Measurements from ENCODE around the gene TSR3. TPM values are rescaled to one million over a fixed set of nuclear protein-coding genes. Genes with fewer than 3 reads are reported as not detected.

Gene TSR3
- total and polyA plus RNA-seq, 11 donors: 46.3 to 108 (median 60.0) TPM

DNA sequence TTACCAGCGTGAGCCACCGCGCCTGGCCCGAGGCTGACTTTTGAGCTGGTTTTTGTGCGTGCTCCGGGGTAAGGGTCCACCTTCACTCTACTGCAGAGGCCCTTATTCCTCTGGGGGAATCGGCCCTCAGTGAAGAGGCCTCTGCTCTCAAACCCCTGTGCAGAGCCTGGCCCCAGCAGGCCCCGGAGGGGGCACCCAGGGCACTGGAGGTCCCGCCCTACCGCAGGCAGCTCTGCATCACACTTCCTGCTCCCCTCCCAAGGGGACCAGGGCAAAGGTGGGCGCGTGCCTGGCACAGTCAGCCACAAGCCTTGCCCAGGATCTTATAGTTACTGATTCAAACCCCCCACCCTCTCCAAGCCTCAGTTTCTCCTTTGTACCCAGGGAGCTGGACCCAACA, 45.9 kb downstream of the TSR3 start:
- H3K27ac ChIP-seq: no peak overlapping the region
- no peaks in the 10 kb centered on the region for H3K36me3 ChIP-seq
- no peak for TF ChIP-seq CTCF (IDR thresholded peaks at IDR 0.05)
- TF ChIP-seq POLR2A (IDR thresholded peaks at IDR 0.05): no peak
- no peak overlapping the region for H3K4me3 ChIP-seq
- intact Hi-C loops (cut with DNase I): loop anchor here in 5 of 10 donors (5.0 to 10.0 kb wide), 5 partner anchors 41 to 109 kb away; partner anchors contain the start of genes UNKL (in 3 of the 5), GNPTG (in 1 of the 5) and TSR3 (in 1 of the 5)
- peaks cover under 1 to 21% (median 9%) of the 10 kb centered on the region in 12 donors for H3K4me1 ChIP-seq
- 73 to 88% (median 82%) methylated on average over 11 to 12 of the region's 12 CpGs for WGBS, 4 donors
- no peak for DNase-seq
- no peaks in the 10 kb centered on the region for H3K9me3 ChIP-seq
- no peak for ATAC-seq
- H3K27me3 ChIP-seq: peaks cover 0 to 10% (median 3%) of the 10 kb centered on the region in 9 donors

DNA sequence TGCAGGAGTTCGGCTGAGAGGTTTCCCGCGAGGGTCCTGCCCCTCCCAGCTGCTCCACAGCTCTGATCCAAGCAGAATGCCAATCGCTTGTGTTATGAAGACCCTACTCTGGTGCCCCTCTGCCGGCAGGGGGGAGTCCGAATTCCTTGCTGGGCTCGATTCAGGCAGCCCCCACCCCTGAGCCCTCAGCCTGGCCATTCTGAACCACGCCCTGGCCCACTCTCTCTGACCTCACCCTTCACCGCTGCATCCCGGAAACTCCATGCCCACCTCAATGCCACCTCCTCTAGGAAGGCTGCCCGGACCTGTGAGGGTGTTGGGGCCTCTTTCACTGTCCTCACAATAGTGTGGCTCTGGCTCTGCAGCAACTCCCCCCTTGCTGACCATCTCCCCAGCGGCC, 50.1 kb downstream of the TSR3 start:
- Histone ChIP-seq H3K9me3 (no peaks in the 10 kb centered on the region), H3K4me3 (no peak overlapping the region), H3K27me3 (peaks cover 0 to 31% (median 12%) of the 10 kb centered on the region in 9 donors), H3K36me3 (no peaks in the 10 kb centered on the region), H3K4me1 (peaks cover 0 to 19% (median 7%) of the 10 kb centered on the region in 12 donors), H3K27ac (no peak overlapping the region)
- intact Hi-C loops (cut with DNase I): loop anchor here in 3 of 10 donors (10.0 kb wide), 2 partner anchors 103 to 113 kb away; partner anchors contain the start of gene UNKL (in 2 of the 3)
- DNase-seq (no peak), ATAC-seq (no peak)
- 74 to 87% (median 78%) methylated on average over 12 of the region's 12 CpGs for WGBS, 4 donors
- TF ChIP-seq POLR2A (IDR thresholded peaks at IDR 0.05): no peak
- no peak for TF ChIP-seq CTCF (IDR thresholded peaks at IDR 0.05)

- H3K4me3 ChIP-seq: peak overlapping the region in 4 of 12 donors; percentile 12 to 26 (median 18)
- 8 to 16% (median 12%) methylated on average over 21 to 42 of the region's 42 CpGs for WGBS, 4 donors
- no peaks in the 10 kb centered on the region for H3K36me3 ChIP-seq
- peak; percentile 65 to 92 (median 82) for TF ChIP-seq CTCF (IDR thresholded peaks at IDR 0.05)
- no peak for TF ChIP-seq POLR2A (IDR thresholded peaks at IDR 0.05)
- peaks cover 0 to 33% (median 16%) of the 10 kb centered on the region in 9 donors for H3K27me3 ChIP-seq
- H3K4me1 ChIP-seq: peaks cover 0 to 19% (median 7%) of the 10 kb centered on the region in 12 donors
- intact Hi-C loops (cut with DNase I): loop anchor here in 3 of 10 donors (10.0 kb wide), 2 partner anchors 104 to 114 kb away; partner anchors contain the start of gene UNKL (in 2 of the 3)
- ATAC-seq (peak in 3 of 4 donors; percentile 72 to 80 (median 79)), DNase-seq (peak; percentile 63 to 88 (median 68))
- H3K9me3 ChIP-seq: no peaks in the 10 kb centered on the region
- no peak overlapping the region for H3K27ac ChIP-seq
Measured at GRCh38 chr16:1300664-1301476, 50.8 kb downstream of the TSR3 start.

- intact Hi-C loops (cut with DNase I): loop anchor here in 3 of 10 donors (10.0 kb wide), 2 partner anchors 105 to 115 kb away; partner anchors contain the start of gene UNKL (in 2 of the 3)
- ATAC-seq: no peak
- 77 to 85% (median 81%) methylated on average over 12 of the region's 12 CpGs for WGBS, 4 donors
- Histone ChIP-seq H3K9me3 (no peaks in the 10 kb centered on the region), H3K27ac (no peak overlapping the region), H3K27me3 (peaks cover 0 to 34% (median 16%) of the 10 kb centered on the region in 9 donors), H3K4me1 (peaks cover 0 to 17% (median 7%) of the 10 kb centered on the region in 12 donors), H3K4me3 (no peak overlapping the region), H3K36me3 (no peaks in the 10 kb centered on the region)
- no peak for DNase-seq
- TF ChIP-seq POLR2A (IDR thresholded peaks at IDR 0.05) (no peak), CTCF (IDR thresholded peaks at IDR 0.05) (no peak)
Measured at GRCh38 chr16:1299868-1300203, 51.8 kb downstream of the TSR3 start.

All from heart left ventricle (tissue), 16 donors.